Measurements from ENCODE around the gene DACH2.

DACH2 gene

GRCh38 chrX:86829786-86830185, 681.5 kb downstream of the DACH2 start:
- no peak for DNase-seq

- no peak for DNase-seq
These were observed 682.4 kb downstream of the DACH2 start for GRCh38 chrX:86830685-86831084.

DNA sequence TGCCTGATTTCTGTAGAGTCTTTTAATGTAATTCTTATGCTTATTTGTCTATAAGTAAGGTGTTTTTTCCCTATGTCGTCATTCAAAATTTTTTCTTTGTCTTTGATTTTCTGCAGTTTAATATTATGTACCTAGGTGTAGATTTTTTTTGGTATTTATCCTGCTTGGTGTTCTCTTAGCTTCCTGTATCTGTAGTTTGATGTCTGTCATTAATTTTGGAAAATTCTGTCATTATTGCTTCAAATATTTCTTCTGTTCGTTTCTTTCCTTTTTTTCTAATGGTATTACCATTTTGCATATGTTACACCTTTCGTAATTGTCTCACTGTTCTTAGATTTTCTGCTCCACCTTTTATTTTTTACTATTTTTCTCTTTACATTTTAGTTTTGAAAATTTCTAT, 696.9 kb downstream of the DACH2 start:
- no peak for DNase-seq

Data from CD4-positive, alpha-beta T cell treated with Interleukin-15 for 1 hour (primary cell).